ENCODE results near the gene SYN1.

DNA sequence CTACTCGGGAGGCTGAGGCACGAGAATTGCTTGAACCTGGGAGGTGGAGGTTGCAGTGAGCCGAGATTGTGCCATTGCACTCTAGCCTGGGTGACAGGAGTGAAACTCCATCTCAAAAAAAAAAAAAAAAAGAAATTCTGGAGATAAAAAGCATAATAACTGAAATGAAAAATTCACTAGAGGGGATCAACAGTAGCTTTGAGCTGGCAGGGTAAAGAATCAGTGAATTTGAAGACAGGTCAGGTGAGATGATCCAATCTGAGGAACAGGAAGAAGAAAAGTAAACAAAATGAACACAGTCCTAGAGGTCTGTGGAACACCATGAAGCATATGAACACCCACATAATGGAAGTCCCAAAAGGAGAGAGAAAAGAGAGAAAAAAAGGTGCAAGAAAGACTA is 22.4 kb downstream of the SYN1 start:
- TF ChIP-seq, protein P1, sequence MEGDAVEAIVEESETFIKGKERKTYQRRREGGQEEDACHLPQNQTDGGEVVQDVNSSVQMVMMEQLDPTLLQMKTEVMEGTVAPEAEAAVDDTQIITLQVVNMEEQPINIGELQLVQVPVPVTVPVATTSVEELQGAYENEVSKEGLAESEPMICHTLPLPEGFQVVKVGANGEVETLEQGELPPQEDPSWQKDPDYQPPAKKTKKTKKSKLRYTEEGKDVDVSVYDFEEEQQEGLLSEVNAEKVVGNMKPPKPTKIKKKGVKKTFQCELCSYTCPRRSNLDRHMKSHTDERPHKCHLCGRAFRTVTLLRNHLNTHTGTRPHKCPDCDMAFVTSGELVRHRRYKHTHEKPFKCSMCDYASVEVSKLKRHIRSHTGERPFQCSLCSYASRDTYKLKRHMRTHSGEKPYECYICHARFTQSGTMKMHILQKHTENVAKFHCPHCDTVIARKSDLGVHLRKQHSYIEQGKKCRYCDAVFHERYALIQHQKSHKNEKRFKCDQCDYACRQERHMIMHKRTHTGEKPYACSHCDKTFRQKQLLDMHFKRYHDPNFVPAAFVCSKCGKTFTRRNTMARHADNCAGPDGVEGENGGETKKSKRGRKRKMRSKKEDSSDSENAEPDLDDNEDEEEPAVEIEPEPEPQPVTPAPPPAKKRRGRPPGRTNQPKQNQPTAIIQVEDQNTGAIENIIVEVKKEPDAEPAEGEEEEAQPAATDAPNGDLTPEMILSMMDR (IDR thresholded peaks at IDR 0.05), result no peak
- TF ChIP-seq POLR2A (IDR thresholded peaks at IDR 0.05) (no peak), POLR2AphosphoS5 (IDR thresholded peaks at IDR 0.05; ENCODE audit: insufficient read depth in 1 of 2, low read depth in 1 of 2) (no peak)

Measured in vagina (tissue), 2 donors.